GM12801 (cell line): ENCODE measurements around the gene OSBPL9.

Experiments used
- TF ChIP-seq, protein P1 (sequence below): IDR thresholded peaks from one replicate; pipeline ENCODE4 v1.5.1; 2011; ENCODE audit warnings: control low read depth; ENCODE audit not compliant: insufficient read length; ENCODE audit errors: extremely low read depth

OSBPL9 gene

DNA sequence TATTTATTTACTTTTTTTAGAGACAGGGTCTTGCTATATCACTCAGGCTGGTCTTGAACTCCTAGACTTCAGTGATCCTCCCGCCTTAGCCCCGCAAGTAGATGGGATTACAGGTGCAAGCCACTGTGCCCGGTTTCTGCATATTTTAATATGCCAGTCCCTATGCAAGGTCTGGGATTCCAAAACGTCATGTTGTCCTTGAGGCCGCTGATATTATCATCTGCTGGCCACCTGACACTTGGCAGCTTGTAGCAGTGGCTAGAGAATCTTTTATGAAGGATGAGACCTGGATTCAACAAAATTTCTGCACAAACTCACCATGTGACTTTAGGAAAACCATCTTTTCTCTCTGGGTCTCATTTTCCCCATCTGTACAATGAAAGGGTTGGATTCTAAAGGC, 32.9 kb upstream of the OSBPL9 start:
- TF ChIP-seq, protein P1, sequence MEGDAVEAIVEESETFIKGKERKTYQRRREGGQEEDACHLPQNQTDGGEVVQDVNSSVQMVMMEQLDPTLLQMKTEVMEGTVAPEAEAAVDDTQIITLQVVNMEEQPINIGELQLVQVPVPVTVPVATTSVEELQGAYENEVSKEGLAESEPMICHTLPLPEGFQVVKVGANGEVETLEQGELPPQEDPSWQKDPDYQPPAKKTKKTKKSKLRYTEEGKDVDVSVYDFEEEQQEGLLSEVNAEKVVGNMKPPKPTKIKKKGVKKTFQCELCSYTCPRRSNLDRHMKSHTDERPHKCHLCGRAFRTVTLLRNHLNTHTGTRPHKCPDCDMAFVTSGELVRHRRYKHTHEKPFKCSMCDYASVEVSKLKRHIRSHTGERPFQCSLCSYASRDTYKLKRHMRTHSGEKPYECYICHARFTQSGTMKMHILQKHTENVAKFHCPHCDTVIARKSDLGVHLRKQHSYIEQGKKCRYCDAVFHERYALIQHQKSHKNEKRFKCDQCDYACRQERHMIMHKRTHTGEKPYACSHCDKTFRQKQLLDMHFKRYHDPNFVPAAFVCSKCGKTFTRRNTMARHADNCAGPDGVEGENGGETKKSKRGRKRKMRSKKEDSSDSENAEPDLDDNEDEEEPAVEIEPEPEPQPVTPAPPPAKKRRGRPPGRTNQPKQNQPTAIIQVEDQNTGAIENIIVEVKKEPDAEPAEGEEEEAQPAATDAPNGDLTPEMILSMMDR, result no peak

DNA sequence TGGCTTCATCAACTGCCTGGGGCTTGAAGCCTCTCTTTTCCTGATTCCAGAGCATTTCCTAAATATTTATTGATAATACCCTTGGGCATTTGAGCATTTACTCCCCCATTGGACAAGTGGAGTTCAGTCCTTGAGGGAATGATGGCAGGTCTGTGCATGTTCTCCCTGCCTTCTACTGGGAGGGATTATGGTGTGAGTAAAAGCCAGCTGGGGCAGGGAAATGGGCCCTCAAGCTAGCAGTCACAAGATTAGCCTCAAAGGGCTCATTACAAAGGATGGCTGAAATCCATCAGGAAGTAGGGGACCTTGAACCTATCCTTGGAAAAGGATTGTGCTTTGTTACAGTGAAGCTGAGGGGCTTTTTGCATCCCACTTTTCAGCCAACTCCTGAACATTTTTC, 24.2 kb upstream of the OSBPL9 start:
- TF ChIP-seq, protein P1, result no peak

DNA sequence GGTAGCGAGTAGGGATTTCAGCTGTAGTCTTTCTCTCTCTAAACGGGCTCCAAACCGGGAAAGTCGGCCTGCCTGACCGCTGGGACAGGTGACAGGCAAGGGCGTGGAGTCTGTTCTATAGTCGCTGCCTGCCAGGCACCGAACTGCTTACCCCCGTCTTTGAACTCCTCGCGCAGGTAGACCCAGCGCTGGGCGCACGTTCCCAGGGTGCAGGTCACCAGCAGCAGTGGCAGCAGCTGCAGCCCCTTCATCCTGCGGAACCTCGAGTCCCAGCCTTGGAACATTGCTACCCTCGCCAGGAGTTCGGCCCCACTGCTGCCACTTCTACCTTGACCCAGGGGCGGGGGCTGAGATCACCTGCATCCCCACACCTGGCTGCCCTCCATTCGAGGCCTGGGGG, 22.2 kb upstream of the OSBPL9 start:
- TF ChIP-seq, protein P1, result no peak

DNA sequence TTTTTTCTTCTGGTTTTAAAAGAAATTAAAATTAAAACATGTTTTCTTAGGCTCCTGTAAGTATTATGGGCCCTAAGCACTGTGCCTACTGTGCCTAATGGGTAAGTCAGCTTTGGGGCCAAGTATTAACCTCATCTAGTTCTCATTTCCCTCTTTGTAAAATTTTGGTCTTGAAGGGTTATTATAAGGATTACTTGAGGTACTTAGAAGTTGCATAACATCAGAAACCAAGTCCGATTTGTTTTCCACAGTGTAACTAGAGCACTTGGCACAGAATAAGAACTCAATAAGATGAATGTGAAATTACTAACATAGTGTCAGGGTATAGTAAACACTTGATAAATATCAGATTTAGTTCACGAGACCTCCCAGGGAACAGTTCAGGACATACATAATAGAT, 16.4 kb upstream of the OSBPL9 start:
- TF ChIP-seq, protein P1, result no peak

DNA sequence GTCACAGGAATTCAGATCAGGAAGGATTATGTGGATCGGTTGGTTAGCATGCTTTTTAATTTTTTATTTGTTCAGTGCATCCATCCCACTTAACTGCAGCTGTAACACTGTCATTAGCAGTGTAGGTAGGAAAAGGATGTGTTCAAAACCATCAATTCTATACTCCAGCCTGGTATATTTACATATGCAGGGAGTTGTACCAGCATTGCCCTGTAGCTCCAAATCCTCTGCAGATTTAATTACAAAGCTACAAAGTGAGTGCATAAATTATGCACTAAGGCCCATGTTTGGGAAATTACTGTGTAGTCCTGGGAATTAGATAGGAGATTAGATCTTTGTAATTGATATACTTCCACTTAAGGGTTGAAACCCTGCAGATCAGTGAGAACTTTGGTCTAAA, 15.9 kb upstream of the OSBPL9 start:
- TF ChIP-seq, protein P1, result no peak

DNA sequence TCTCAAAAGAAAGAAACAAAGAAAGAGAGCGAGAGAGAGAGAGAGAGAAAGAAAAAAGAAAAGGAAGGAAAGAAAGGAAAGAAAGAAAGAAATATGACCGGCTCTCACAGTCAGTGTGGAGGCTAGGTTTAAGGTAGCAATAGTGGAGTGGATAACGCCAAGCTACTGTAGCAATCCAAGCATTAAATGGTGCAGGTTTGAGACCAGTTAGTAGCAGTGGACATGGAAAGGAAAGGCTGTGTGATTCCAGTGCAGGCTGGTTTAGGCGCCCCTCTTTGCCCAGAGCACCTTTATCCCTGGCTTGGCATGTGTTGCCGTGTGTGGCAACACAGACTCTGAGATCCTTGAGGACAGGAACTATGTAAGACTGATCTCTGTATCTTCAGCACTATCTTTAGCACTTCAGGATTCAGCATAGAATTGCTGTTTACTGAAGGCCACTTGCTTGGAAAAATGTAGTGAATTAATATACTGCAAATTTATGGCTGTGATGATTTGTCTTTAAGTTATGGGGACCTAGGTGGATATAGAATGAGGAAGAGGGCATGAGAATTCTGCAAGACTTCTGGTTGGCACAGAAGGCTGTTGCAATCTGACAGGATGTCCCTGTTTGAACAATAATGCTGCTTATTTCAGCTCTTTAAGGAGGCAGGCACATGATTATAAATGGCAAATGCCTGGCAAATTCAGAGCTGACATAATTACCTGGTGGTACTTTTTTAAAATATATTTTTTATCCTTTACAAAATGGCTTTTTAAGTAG, 10.8 kb upstream of the OSBPL9 start:
- TF ChIP-seq, protein P1, result no peak

DNA sequence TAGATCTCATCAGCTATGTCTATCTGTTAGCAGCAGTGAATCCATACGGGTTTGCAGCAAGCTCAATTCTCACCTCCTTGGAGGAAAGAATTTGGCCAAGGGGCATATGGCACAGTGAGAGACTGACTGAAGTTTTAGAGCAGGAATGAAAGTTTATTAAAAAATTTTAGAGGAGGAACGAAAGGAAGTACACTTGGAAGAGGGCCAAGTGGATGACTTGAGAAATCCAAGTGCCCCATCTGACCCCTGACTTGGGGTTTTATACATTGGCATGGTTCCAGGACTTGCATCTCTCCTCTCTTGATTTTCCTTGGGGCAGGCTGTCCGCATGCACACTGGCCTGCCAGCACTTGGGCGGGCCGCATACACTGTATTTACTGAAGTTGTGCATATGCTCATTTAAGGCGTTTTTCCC, 9.2 kb upstream of the OSBPL9 start:
- TF ChIP-seq, protein P1, result no peak

DNA sequence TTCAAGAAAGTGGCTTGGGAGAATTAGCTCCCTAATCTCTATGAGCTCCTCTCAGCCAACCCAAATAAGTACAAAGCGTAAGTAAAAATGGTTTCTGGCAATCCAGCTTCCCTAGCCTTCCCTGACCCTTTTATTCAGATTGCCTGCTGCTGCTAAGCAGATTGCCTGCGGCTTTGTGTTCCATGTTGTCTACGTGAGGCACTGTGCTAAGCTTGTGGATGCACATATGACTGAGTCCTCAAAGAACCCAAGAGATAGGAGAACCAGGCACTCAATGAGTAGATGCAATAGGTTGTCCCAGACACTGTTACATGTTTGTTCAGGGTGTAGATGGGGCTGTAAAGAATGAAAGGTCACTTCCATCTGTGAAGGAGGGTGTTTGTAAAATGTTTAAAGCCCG, 6.3 kb upstream of the OSBPL9 start:
- TF ChIP-seq, protein P1, result no peak
